ENCODE results near the gene TSNAX.

DNA sequence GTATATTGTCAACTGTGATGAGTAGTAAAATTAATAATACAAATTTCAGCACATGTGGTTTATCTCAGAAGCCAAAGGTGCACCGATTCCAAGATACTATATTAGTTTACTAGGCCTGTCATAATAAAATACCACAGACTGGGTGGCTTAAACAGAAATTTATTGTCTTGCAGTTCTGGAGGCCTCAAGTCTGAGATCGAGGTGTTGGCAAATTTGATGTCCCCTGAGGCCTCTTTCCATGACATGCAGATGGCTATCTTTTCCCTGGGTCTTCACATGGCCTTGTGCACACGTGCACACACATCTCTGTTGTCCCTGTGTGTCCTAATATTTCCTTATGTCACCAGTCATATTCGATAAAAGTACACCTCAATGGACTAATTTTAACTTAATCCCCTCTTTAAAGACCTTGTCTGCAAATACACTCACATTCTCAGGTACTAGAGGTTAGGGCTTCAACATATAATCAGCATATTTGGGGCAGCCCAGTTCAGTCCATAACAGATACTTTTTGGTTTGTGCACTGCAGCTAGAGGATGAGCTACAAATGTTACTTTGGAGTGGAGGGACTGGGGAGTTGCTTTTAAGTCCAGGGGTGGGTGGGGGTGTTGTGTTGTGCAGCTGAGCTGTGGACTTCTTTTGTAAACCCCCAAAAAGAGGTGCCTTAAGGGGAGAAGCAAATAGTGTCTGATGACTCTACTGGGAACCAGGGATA, 21.4 kb downstream of the TSNAX start:
- TF ChIP-seq, protein P1, sequence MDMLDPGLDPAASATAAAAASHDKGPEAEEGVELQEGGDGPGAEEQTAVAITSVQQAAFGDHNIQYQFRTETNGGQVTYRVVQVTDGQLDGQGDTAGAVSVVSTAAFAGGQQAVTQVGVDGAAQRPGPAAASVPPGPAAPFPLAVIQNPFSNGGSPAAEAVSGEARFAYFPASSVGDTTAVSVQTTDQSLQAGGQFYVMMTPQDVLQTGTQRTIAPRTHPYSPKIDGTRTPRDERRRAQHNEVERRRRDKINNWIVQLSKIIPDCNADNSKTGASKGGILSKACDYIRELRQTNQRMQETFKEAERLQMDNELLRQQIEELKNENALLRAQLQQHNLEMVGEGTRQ (IDR thresholded peaks at IDR 0.05; ENCODE audit: low read length), result no peak
- TF ChIP-seq, protein P2, sequence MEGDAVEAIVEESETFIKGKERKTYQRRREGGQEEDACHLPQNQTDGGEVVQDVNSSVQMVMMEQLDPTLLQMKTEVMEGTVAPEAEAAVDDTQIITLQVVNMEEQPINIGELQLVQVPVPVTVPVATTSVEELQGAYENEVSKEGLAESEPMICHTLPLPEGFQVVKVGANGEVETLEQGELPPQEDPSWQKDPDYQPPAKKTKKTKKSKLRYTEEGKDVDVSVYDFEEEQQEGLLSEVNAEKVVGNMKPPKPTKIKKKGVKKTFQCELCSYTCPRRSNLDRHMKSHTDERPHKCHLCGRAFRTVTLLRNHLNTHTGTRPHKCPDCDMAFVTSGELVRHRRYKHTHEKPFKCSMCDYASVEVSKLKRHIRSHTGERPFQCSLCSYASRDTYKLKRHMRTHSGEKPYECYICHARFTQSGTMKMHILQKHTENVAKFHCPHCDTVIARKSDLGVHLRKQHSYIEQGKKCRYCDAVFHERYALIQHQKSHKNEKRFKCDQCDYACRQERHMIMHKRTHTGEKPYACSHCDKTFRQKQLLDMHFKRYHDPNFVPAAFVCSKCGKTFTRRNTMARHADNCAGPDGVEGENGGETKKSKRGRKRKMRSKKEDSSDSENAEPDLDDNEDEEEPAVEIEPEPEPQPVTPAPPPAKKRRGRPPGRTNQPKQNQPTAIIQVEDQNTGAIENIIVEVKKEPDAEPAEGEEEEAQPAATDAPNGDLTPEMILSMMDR (IDR thresholded peaks at IDR 0.05; ENCODE audit: control extremely low read depth in 1 of 3, insufficient read depth in 1 of 3, low read depth in 1 of 3, low read length in 3 of 3), result no peak
- TF ChIP-seq RNF2 (IDR thresholded peaks at IDR 0.05; ENCODE audit: borderline replicate concordance, low read depth, low read length, missing control alignments, poor library complexity, severe bottlenecking) (no peak), EZH2 (IDR thresholded peaks at IDR 0.05; ENCODE audit: low read depth, low read length, severe bottlenecking) (no peak), EP300 (IDR thresholded peaks at IDR 0.05; ENCODE audit: borderline replicate concordance in 1 of 2, low read depth in 2 of 2, low read length in 2 of 2) (no peak)
